B cell (primary cell): ENCODE results near the gene HSPBP1. TPM values are rescaled to one million over a fixed set of nuclear protein-coding genes. Genes with fewer than 3 reads are reported as not detected.

ENCODE experiments used
- ATAC-seq: fragments of 200-7000 bp; cut with Tn5 transposase; one replicate; pipeline ENCODE4 v1.10.0; 2021; ENCODE audit warnings: low read depth, mild to moderate bottlenecking, moderate number of reproducible peaks, moderate library complexity
- CTCF ChIA-PET: fragments of 350-600 bp; sonication (Branson Sonifier 250); formaldehyde crosslinking; loops from one replicate; lab custom pipeline; 2021; ENCODE audit warnings: antibody characterized with exemption, inconsistent platforms; lab: Charles Lee
- POLR2A ChIA-PET: fragments of 350-600 bp; sonication (Branson Sonifier 250); formaldehyde crosslinking; loops from one replicate; lab custom pipeline; 2021; ENCODE audit warnings: antibody characterized with exemption; lab: Charles Lee
- DNase-seq: peaks from one replicate; pipeline ENCODE4 v3.0.0; 2013
- H2AFZ ChIP-seq: 2 replicates; pipeline ENCODE4 v1.6.1; 2012; ENCODE audit warnings: mild to moderate bottlenecking, low read depth, low read length; ENCODE audit not compliant: insufficient read depth, poor library complexity, severe bottlenecking
- H3K27ac ChIP-seq, 2 donors: 1 replicate in 1 of 2; 2 replicates in 1 of 2; pipeline ENCODE4 v1.5.1; 2012 to 2013; ENCODE audit warnings: low read length in 2 of 2, mild to moderate bottlenecking in 2 of 2, moderate library complexity in 1 of 2
- H3K27me3 ChIP-seq, 4 experiments: fragments of 200-600 bp in 1 of 4; sonication (generic) in 1 of 4; replicated peaks in 1 of 4; 1 replicate in 2 of 4; 2 replicates in 2 of 4; pipeline versions ENCODE4 v1.6.1 to v1.7.0; 2013 to 2016; ENCODE audit warnings: low read length in 3 of 4, mild to moderate bottlenecking in 2 of 4, mixed read lengths in 1 of 4, moderate library complexity in 1 of 4; ENCODE audit not compliant: insufficient read depth in 4 of 4, control insufficient read depth in 3 of 4; ENCODE audit errors: control extremely low read depth in 1 of 4
- H3K36me3 ChIP-seq, 2 experiments: replicated peaks in 1 of 2; 1 replicate in 1 of 2; 2 replicates in 1 of 2; pipeline versions ENCODE4 v1.6.1 to v1.7.1; 2013; ENCODE audit warnings: low read length in 1 of 2; ENCODE audit not compliant: insufficient read depth in 2 of 2, control insufficient read depth in 1 of 2; ENCODE audit errors: control extremely low read depth in 1 of 2, extremely low read depth in 1 of 2
- H3K4me1 ChIP-seq, 2 donors: fragments of 200-600 bp in 1 of 2; sonication (generic) in 1 of 2; 1 replicate in 1 of 2; 2 replicates in 1 of 2; pipeline versions ENCODE4 v1.5.1 to v1.6.1; 2013 to 2017; ENCODE audit warnings: low read length in 2 of 2; ENCODE audit not compliant: control insufficient read depth in 2 of 2, insufficient read depth in 2 of 2
- H3K4me2 ChIP-seq: replicated peaks from 2 replicates; pipeline ENCODE3; 2012; ENCODE audit warnings: mild to moderate bottlenecking, low read depth, low read length; ENCODE audit not compliant: poor library complexity, severe bottlenecking
- H3K4me3 ChIP-seq, 5 experiments: fragments of 200-600 bp in 1 of 5; sonication (generic) in 1 of 5; 1 replicate in 3 of 5; 2 replicates in 2 of 5; pipeline versions ENCODE4 v1.5.1 to v1.7.0; 2011 to 2016; ENCODE audit warnings: low read length in 4 of 5, mild to moderate bottlenecking in 4 of 5, low read depth in 2 of 5, control low read depth in 1 of 5, moderate library complexity in 1 of 5; ENCODE audit not compliant: insufficient read depth in 1 of 5; ENCODE audit errors: control extremely low read depth in 1 of 5, extremely low read depth in 1 of 5
- H3K79me2 ChIP-seq: fragments of 200-600 bp; sonication (generic); one replicate; pipeline ENCODE4 v1.6.0; 2016; ENCODE audit warnings: low read length; ENCODE audit not compliant: control insufficient read depth, insufficient read depth
- H3K9ac ChIP-seq: fragments of 200-600 bp; sonication (generic); 2 replicates; pipeline ENCODE4 v1.6.1; 2017; ENCODE audit warnings: mild to moderate bottlenecking, low read length, moderate library complexity
- H3K9me3 ChIP-seq, 3 donors: one replicate each; pipeline versions ENCODE4 v1.6.1 to v1.7.1; 2013; ENCODE audit warnings: low read length in 2 of 3; ENCODE audit not compliant: control insufficient read depth in 2 of 3, insufficient read depth in 1 of 3; ENCODE audit errors: control extremely low read depth in 1 of 3
- H4K20me1 ChIP-seq: 2 replicates; pipeline ENCODE4 v1.6.0; 2012; ENCODE audit warnings: mild to moderate bottlenecking, low read length; ENCODE audit not compliant: insufficient read depth, control insufficient read depth, poor library complexity, severe bottlenecking
- H3K27ac Mint-ChIP-seq: one replicate; pipeline ENCODE4 v1.8.0; 2021; ENCODE audit warnings: mixed read lengths
- H3K27me3 Mint-ChIP-seq: one replicate; pipeline ENCODE4 v1.8.0; 2021; ENCODE audit warnings: mixed read lengths
- H3K4me1 Mint-ChIP-seq: one replicate; pipeline ENCODE4 v1.8.0; 2021; ENCODE audit warnings: mixed read lengths
- H3K4me3 Mint-ChIP-seq: one replicate; pipeline ENCODE4 v1.8.0; 2021; ENCODE audit warnings: mixed read lengths
- H3K9me3 Mint-ChIP-seq: one replicate; pipeline ENCODE4 v1.8.0; 2022; ENCODE audit warnings: mixed read lengths; ENCODE audit not compliant: insufficient read depth
- EZH2 ChIP-seq: IDR thresholded peaks from 2 replicates; pipeline ENCODE4 v1.6.1; 2012; ENCODE audit warnings: borderline replicate concordance, low read depth, mild to moderate bottlenecking, moderate library complexity, low read length; ENCODE audit not compliant: insufficient read depth, poor library complexity, severe bottlenecking
- WGBS: methylation state at CpG from one replicate; pipeline ENCODE4 v1.1.5; 2013; ENCODE audit warnings: missing lambda C conversion rate; ENCODE audit not compliant: insufficient coverage; 5-methylcytosine and 5-hydroxymethylcytosine counted together
- intact Hi-C: fragments of 100-400 bp; cut with micrococcal nuclease; formaldehyde crosslinking; loops from one replicate; pipeline ENCODE4 v1.10.0; 2022
- polyA plus RNA-seq: library from polyadenylated mRNA; depleted of rRNA; stranded (reverse); fragments of >200 nt; gene quantifications from 2 replicates; pipeline ENCODE4 v1.2.3, GENCODE V29; 2012
- total RNA-seq, 2 donors: library from RNA; stranded (reverse); fragments of 120-200 nt in 1 of 2; gene quantifications; 1 replicate in 1 of 2; 2 replicates in 1 of 2; pipeline versions ENCODE4 v1.2.3 to v1.2.4, GENCODE V29; 2013 to 2022
- TF ChIP-seq, protein P1 (sequence below): fragments of 200-600 bp; IDR thresholded peaks from one replicate; pipeline ENCODE4 v1.8.0; 2022; ENCODE audit warnings: antibody characterized with exemption, mild to moderate bottlenecking

HSPBP1 gene
- total and polyA plus RNA-seq, 2 donors (not counting 1 experiment from before 2014, with no cell fraction given): 15.6 to 19.0 TPM

DNA sequence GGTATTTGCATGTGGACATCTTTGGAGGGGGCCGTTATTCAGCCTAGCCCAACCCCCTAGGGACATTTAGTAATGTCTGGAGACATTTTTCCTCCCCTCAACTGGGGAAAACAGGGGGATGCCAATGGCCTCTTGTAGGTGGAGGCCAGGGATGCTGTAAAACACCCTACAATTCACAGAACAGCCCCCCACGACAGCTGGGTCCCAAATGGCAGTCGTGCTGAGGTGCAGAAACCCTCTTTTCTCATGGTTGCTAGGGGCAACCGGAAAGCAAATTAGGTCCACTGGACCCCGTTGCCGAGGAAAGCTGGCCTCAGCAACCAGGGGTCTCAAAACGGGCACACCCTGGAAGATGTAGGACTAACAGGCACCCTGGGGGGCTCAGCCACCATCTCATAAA lies 30.6 kb upstream of the HSPBP1 start:
- Histone ChIP-seq H3K27me3 (no peaks in the 10 kb centered on the region), H3K36me3 (no peaks in the 10 kb centered on the region), H4K20me1 (no peaks in the 10 kb centered on the region), H3K4me3 (no peak overlapping the region), H3K9ac (no peak overlapping the region), H3K9me3 (peaks cover 0 to 9% (median 0%) of the 10 kb centered on the region in 3 donors), H3K27ac (no peak overlapping the region), H3K4me2 (no peak overlapping the region), H3K4me1 (no peaks in the 10 kb centered on the region), H3K79me2 (no peaks in the 10 kb centered on the region), H2AFZ (no peak overlapping the region)
- Mint-ChIP-seq H3K4me3 (no peak overlapping the region), H3K27ac (no peak overlapping the region), H3K9me3 (no peaks in the 10 kb centered on the region), H3K27me3 (no peaks in the 10 kb centered on the region), H3K4me1 (no peaks in the 10 kb centered on the region)
- ATAC-seq: no peak
- TF ChIP-seq, protein P1, sequence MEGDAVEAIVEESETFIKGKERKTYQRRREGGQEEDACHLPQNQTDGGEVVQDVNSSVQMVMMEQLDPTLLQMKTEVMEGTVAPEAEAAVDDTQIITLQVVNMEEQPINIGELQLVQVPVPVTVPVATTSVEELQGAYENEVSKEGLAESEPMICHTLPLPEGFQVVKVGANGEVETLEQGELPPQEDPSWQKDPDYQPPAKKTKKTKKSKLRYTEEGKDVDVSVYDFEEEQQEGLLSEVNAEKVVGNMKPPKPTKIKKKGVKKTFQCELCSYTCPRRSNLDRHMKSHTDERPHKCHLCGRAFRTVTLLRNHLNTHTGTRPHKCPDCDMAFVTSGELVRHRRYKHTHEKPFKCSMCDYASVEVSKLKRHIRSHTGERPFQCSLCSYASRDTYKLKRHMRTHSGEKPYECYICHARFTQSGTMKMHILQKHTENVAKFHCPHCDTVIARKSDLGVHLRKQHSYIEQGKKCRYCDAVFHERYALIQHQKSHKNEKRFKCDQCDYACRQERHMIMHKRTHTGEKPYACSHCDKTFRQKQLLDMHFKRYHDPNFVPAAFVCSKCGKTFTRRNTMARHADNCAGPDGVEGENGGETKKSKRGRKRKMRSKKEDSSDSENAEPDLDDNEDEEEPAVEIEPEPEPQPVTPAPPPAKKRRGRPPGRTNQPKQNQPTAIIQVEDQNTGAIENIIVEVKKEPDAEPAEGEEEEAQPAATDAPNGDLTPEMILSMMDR: no peak
- no peak for TF ChIP-seq EZH2
- 85% methylated on average over 6 of the region's 7 CpGs for WGBS
- POLR2A ChIA-PET: no interaction called here
- intact Hi-C loops: no loop called here
- DNase-seq: no peak
- CTCF ChIA-PET: no interaction called here

- Histone ChIP-seq H3K36me3 (no peaks in the 10 kb centered on the region), H3K9ac (no peak overlapping the region), H3K27me3 (no peaks in the 10 kb centered on the region), H3K9me3 (peaks cover 0 to 13% (median 0%) of the 10 kb centered on the region in 3 donors), H3K79me2 (no peaks in the 10 kb centered on the region), H4K20me1 (no peaks in the 10 kb centered on the region), H3K4me3 (no peak overlapping the region), H3K4me2 (no peak overlapping the region), H3K27ac (no peak overlapping the region), H2AFZ (no peak overlapping the region), H3K4me1 (no peaks in the 10 kb centered on the region)
- Mint-ChIP-seq H3K27ac (no peak overlapping the region), H3K27me3 (no peaks in the 10 kb centered on the region), H3K4me1 (no peaks in the 10 kb centered on the region), H3K9me3 (no peaks in the 10 kb centered on the region), H3K4me3 (no peak overlapping the region)
- DNase-seq: no peak
- no peak for ATAC-seq
- ChIA-PET POLR2A (no interaction called here), CTCF (no interaction called here)
- intact Hi-C loops: no loop called here
- TF ChIP-seq, protein P1: no peak
- no peak for TF ChIP-seq EZH2
- WGBS: 85% methylated on average over 5 of the region's 5 CpGs
Measured at GRCh38 chr19:55309448-55309847, 29.5 kb upstream of the HSPBP1 start.
